IMR-90 (cell line): ENCODE data around the gene MAML2. TPM values are rescaled to one million over a fixed set of nuclear protein-coding genes. Genes with fewer than 3 reads are reported as not detected.
A peak's percentile ranks its signal among the peaks of the same experiment; 100 is the strongest.

Experiments
- ATAC-seq: fragments of 200-7000 bp; cut with Tn5 transposase; 2 replicates; pipeline ENCODE4 v1.9.1; 2020; ENCODE audit warnings: low read depth, mild to moderate bottlenecking, moderate library complexity
- BruUV-seq: library from RNA; stranded (reverse); fragments of 400-500 nt; replicated peaks from 2 replicates; lab custom pipeline; 2021; lab: Mats Ljungman, UMichigan
- CTCF ChIA-PET: fragments of 300-600 bp; formaldehyde crosslinking; extraction: SDS; loops from one replicate; lab custom pipeline; 2021; ENCODE audit warnings: antibody characterized with exemption; lab: Yijun Ruan, JAX
- POLR2A ChIA-PET: fragments of 300-600 bp; sonication (Branson Sonifier 250); formaldehyde crosslinking; loops from one replicate; lab custom pipeline; 2022; ENCODE audit warnings: antibody characterized with exemption; ENCODE audit not compliant: unreplicated experiment; lab: Charles Lee
- DNase-seq: peaks from one replicate; pipeline ENCODE4 v3.0.0; 2013
- H2AFZ ChIP-seq: replicated peaks from 2 replicates; pipeline ENCODE3; 2013; ENCODE audit warnings: low read length, mild to moderate bottlenecking; ENCODE audit not compliant: poor library complexity
- H2AK5ac ChIP-seq: 2 replicates; pipeline ENCODE4 v1.6.1; 2013; ENCODE audit warnings: low read depth, low read length, inconsistent platforms
- H2AK9ac ChIP-seq: replicated peaks from 2 replicates; pipeline ENCODE3; 2013; ENCODE audit warnings: mild to moderate bottlenecking, low read depth, low read length, moderate library complexity; ENCODE audit not compliant: poor library complexity
- H2BK120ac ChIP-seq: 2 replicates; pipeline ENCODE4 v1.6.1; 2013; ENCODE audit warnings: low read depth, low read length, inconsistent platforms
- H2BK15ac ChIP-seq: 3 replicates; pipeline ENCODE4 v1.6.1; 2013; ENCODE audit warnings: low read depth, low read length, inconsistent platforms
- H2BK20ac ChIP-seq: 2 replicates; pipeline ENCODE4 v1.6.1; 2013; ENCODE audit warnings: low read depth, mild to moderate bottlenecking, inconsistent platforms, low read length, moderate library complexity
- H2BK5ac ChIP-seq: 2 replicates; pipeline ENCODE4 v1.6.1; 2013; ENCODE audit warnings: mild to moderate bottlenecking, low read depth, low read length, inconsistent platforms; ENCODE audit not compliant: poor library complexity, severe bottlenecking
- H3K14ac ChIP-seq: replicated peaks from 2 replicates; pipeline ENCODE4 v1.6.1; 2013; ENCODE audit warnings: low read depth, low read length, inconsistent platforms
- H3K18ac ChIP-seq: 2 replicates; pipeline ENCODE4 v1.6.1; 2013; ENCODE audit warnings: low read depth, low read length, control low read depth
- H3K23ac ChIP-seq: 2 replicates; pipeline ENCODE4 v1.6.1; 2013; ENCODE audit warnings: low read depth, low read length, inconsistent platforms
- H3K27ac ChIP-seq: 2 replicates; pipeline ENCODE4 v1.5.1; 2013; ENCODE audit warnings: mild to moderate bottlenecking, control low read depth, low read length; ENCODE audit not compliant: insufficient read depth
- H3K27me3 ChIP-seq: 2 replicates; pipeline ENCODE4 v1.6.1; 2013; ENCODE audit warnings: low read length; ENCODE audit not compliant: control insufficient read depth, insufficient read depth
- H3K36me3 ChIP-seq: 2 replicates; pipeline ENCODE4 v1.6.1; 2013; ENCODE audit warnings: low read length, mixed read lengths; ENCODE audit not compliant: control insufficient read depth, insufficient read depth
- H3K4ac ChIP-seq: 2 replicates; pipeline ENCODE4 v1.6.1; 2013; ENCODE audit warnings: low read depth, low read length, inconsistent platforms
- H3K4me1 ChIP-seq: 2 replicates; pipeline ENCODE4 v1.6.1; 2013; ENCODE audit warnings: low read length, mixed read lengths; ENCODE audit not compliant: control insufficient read depth, insufficient read depth
- H3K4me2 ChIP-seq: 2 replicates; pipeline ENCODE4 v1.6.1; 2013; ENCODE audit warnings: low read depth, mild to moderate bottlenecking, control low read depth, low read length, moderate library complexity
- H3K4me3 ChIP-seq: 2 replicates; pipeline ENCODE4 v1.5.1; 2013; ENCODE audit warnings: low read depth, mild to moderate bottlenecking, control low read depth, low read length, moderate library complexity; ENCODE audit not compliant: insufficient read depth
- H3K56ac ChIP-seq: 2 replicates; pipeline ENCODE4 v1.6.1; 2013; ENCODE audit warnings: low read length, inconsistent platforms; ENCODE audit not compliant: insufficient read depth; ENCODE audit errors: extremely low read depth
- H3K79me1 ChIP-seq, 2 experiments: 2 replicates each; pipeline ENCODE4 v1.6.1; 2013; ENCODE audit warnings: low read length in 2 of 2, inconsistent platforms in 1 of 2, low read depth in 1 of 2
- H3K9ac ChIP-seq: 2 replicates; pipeline ENCODE4 v1.6.1; 2013; ENCODE audit warnings: low read depth, low read length, control low read depth
- H3K9me1 ChIP-seq: 2 replicates; pipeline ENCODE4 v1.6.1; 2013; ENCODE audit warnings: low read length, inconsistent platforms; ENCODE audit not compliant: insufficient read depth
- H3K9me3 ChIP-seq: 2 replicates; pipeline ENCODE4 v1.6.1; 2013; ENCODE audit warnings: low read length; ENCODE audit not compliant: control insufficient read depth, insufficient read depth
- H4K20me1 ChIP-seq: 2 replicates; pipeline ENCODE4 v1.6.1; 2013; ENCODE audit warnings: low read length, inconsistent platforms; ENCODE audit not compliant: insufficient read depth
- H4K5ac ChIP-seq: 2 replicates; pipeline ENCODE4 v1.6.1; 2013; ENCODE audit warnings: mild to moderate bottlenecking, low read depth, low read length, control low read depth
- H4K8ac ChIP-seq, 2 experiments: 2 replicates each; pipeline ENCODE4 v1.6.1; 2013; ENCODE audit warnings: low read depth in 2 of 2, low read length in 2 of 2, control low read depth in 1 of 2, inconsistent platforms in 1 of 2
- H4K91ac ChIP-seq: 2 replicates; pipeline ENCODE4 v1.6.1; 2013; ENCODE audit warnings: low read depth, low read length, inconsistent platforms; ENCODE audit not compliant: insufficient read depth
- CEBPB ChIP-seq: IDR thresholded peaks from 2 replicates; pipeline ENCODE4 v1.6.1; 2012; ENCODE audit warnings: low read depth, low read length, improper control_type of control experiment
- CHD1 ChIP-seq: IDR thresholded peaks from 2 replicates; pipeline ENCODE4 v1.6.1; 2012; ENCODE audit warnings: low read depth, low read length, improper control_type of control experiment
- CTCF ChIP-seq: conservative IDR thresholded peaks from 2 replicates; pipeline ENCODE4 v1.5.1; 2012; ENCODE audit warnings: mild to moderate bottlenecking, low read depth, low read length, improper control_type of control experiment
- FOS ChIP-seq: fragments of 150-350 bp; IDR thresholded peaks from 2 replicates; pipeline ENCODE4 v1.6.1; 2016; ENCODE audit warnings: low read depth, low read length
- MAZ ChIP-seq: IDR thresholded peaks from 2 replicates; pipeline ENCODE4 v1.6.1; 2012; ENCODE audit warnings: low read depth, mild to moderate bottlenecking, low read length, improper control_type of control experiment, moderate library complexity, borderline replicate concordance
- MXI1 ChIP-seq: IDR thresholded peaks from 2 replicates; pipeline ENCODE4 v1.6.1; 2012; ENCODE audit warnings: low read depth, mild to moderate bottlenecking, low read length, moderate library complexity, borderline replicate concordance
- NFE2L2 ChIP-seq: fragments of 150-350 bp; IDR thresholded peaks from 2 replicates; pipeline ENCODE4 v1.6.1; 2016; ENCODE audit warnings: low read depth, mild to moderate bottlenecking, low read length
- RAD21 ChIP-seq: IDR thresholded peaks from 2 replicates; pipeline ENCODE4 v1.6.1; 2012; ENCODE audit warnings: low read length, improper control_type of control experiment
- RFX5 ChIP-seq: IDR thresholded peaks from 2 replicates; pipeline ENCODE4 v1.8.0; 2012; ENCODE audit warnings: low read depth, mild to moderate bottlenecking, low read length, moderate library complexity
- SMC3 ChIP-seq: fragments of 150-350 bp; IDR thresholded peaks from 2 replicates; pipeline ENCODE4 v1.6.1; 2016; ENCODE audit warnings: low read depth, mild to moderate bottlenecking, antibody characterized with exemption, low read length, moderate library complexity
- USF2 ChIP-seq: fragments of 150-350 bp; IDR thresholded peaks from 2 replicates; pipeline ENCODE4 v1.6.1; 2017; ENCODE audit warnings: mild to moderate bottlenecking, antibody characterized with exemption, low read length, low read depth
- WGBS, 2 experiments: methylation state at CpG; one replicate each; pipeline versions ENCODE4 v1.1.5 to v1.1.7; 2013; ENCODE audit warnings: missing lambda C conversion rate in 2 of 2; ENCODE audit not compliant: insufficient read length in 1 of 2; ENCODE audit errors: extremely low coverage in 2 of 2; 5-methylcytosine and 5-hydroxymethylcytosine counted together
- dilution Hi-C: fragments of 300-500 bp; cut with HindIII; formaldehyde crosslinking; loops from one replicate; pipeline ENCODE4 v1.14.3; 2018; ENCODE audit warnings: low sequenced_read_pairs; ENCODE audit not compliant: unreplicated experiment
- in situ Hi-C: fragments of 300-500 bp; cut with MboI; formaldehyde crosslinking; loops from 3 replicates; pipeline ENCODE4 v1.14.3; 2019; ENCODE audit warnings: low sequenced_read_pairs, inconsistent platforms, mixed read lengths
- intact Hi-C: fragments of 100-400 bp; cut with micrococcal nuclease; formaldehyde crosslinking; loops from 2 replicates; pipeline ENCODE4 v1.10.0; 2022
- polyA plus RNA-seq, 3 experiments: library from polyadenylated mRNA; depleted of rRNA; stranded (reverse); fragments of >200 nt; gene quantifications; 2 replicates each; pipeline ENCODE4 v1.2.3, GENCODE V29; 2012; ENCODE audit warnings: low replicate concordance in 1 of 3
- total RNA-seq: library from RNA; depleted of rRNA; stranded (reverse); fragments of >200 nt; gene quantifications from 2 replicates; pipeline ENCODE4 v1.2.3, GENCODE V29; 2012

MAML2 gene
- total and polyA plus RNA-seq, 2 of the 4 experiments (the other 2 are of a cell fraction): 15.0 to 19.5 TPM

- BruUV-seq: no TSS peak
- Histone ChIP-seq H3K9ac (no peak overlapping the region), H3K14ac (no peak overlapping the region; the same call in 1 of the 2 replicates), H2AK9ac (no peak overlapping the region), H3K23ac (0 out of 2 replicates have a peak overlapping the region, but pooled peaks have one; percentile 48), H3K4me2 (no peak overlapping the region), H3K27me3 (no peaks in the 10 kb centered on the region), H3K9me3 (no peaks in the 10 kb centered on the region), H3K18ac (peak overlapping the region; percentile 47; the same call in 1 of the 2 replicates), H3K36me3 (no peaks in the 10 kb centered on the region), H4K5ac (peak overlapping the region; percentile 54; the same call in 1 of the 2 replicates), H2BK120ac (no peak overlapping the region), H3K4ac (peak overlapping the region; percentile 88; the same call in 1 of the 2 replicates), H3K4me1 (peaks cover 32% of the 10 kb centered on the region), H2BK15ac (no peak overlapping the region; the same call in 1 of the 3 replicates), H2AK5ac (peak overlapping the region; percentile 54; the same call in 1 of the 2 replicates), H3K27ac (peak overlapping the region; percentile 42; the same call in 1 of the 2 replicates), H3K4me3 (no peak overlapping the region), H2AFZ (no peak overlapping the region), H4K20me1 (no peaks in the 10 kb centered on the region), H2BK20ac (0 out of 2 replicates have a peak overlapping the region, but pooled peaks have one; percentile 21), H4K8ac (peak overlapping the region in 1 of 2 experiments; percentile 31; a peak in 1 of 4 replicates), H3K79me1 (peaks cover 27 to 62% of the 10 kb centered on the region in 2 experiments), H3K56ac (no peak overlapping the region), H4K91ac (no peak overlapping the region; the same call in 1 of the 2 replicates), H2BK5ac (peak overlapping the region; percentile 92), H3K9me1 (peaks cover 13% of the 10 kb centered on the region)
- no peak for DNase-seq
- no peak for ATAC-seq
- dilution Hi-C loops: no loop called here
- CTCF ChIA-PET: no interaction called here
- WGBS, 2 experiments: 90% methylated on average over 1 of the region's 2 CpGs; no CpG with 5 or more reads in 1 of the 2 experiments
- in situ Hi-C loops: no loop called here
- TF ChIP-seq RFX5 (no peak), MXI1 (no peak), RAD21 (no peak), NFE2L2 (no peak), FOS (no peak), CTCF (no peak), SMC3 (no peak), CHD1 (no peak), MAZ (no peak), CEBPB (no peak), USF2 (no peak)
- POLR2A ChIA-PET: no interaction called here
- intact Hi-C loops: loop anchor here (10.0 kb wide), 1 partner anchor 157 kb away; no protein-coding TSS in a partner anchor
Observed at GRCh38 chr11:96211436-96211835, 131.6 kb downstream of the MAML2 start.
